OCI-LY7 (cell line): ENCODE measurements around the gene UCK1. TPM values are rescaled to one million over a fixed set of nuclear protein-coding genes. Genes with fewer than 3 reads are reported as not detected.

ENCODE experiments used
- BruUV-seq: library from RNA; stranded (reverse); fragments of 400-500 nt; replicated peaks from 2 replicates; lab custom pipeline; 2021; lab: Mats Ljungman, UMichigan
- CTCF ChIA-PET: fragments of 300-600 bp; sonication (Branson Sonifier 250); formaldehyde crosslinking; loops from one replicate; lab custom pipeline; 2022; ENCODE audit warnings: antibody characterized with exemption; ENCODE audit not compliant: unreplicated experiment; lab: Charles Lee
- POLR2A ChIA-PET: fragments of 300-600 bp; sonication (Branson Sonifier 250); formaldehyde crosslinking; loops from one replicate; lab custom pipeline; 2022; ENCODE audit warnings: antibody characterized with exemption; lab: Charles Lee
- DNase-seq: peaks from one replicate; pipeline ENCODE4 v3.0.0-alpha.2; 2015; ENCODE audit warnings: low spot score
- H2AFZ ChIP-seq: fragments of 200-600 bp; sonication (generic), shearing (Covaris generic); 2 replicates; pipeline ENCODE4 v1.6.1; 2014; ENCODE audit warnings: mild to moderate bottlenecking, antibody characterized with exemption, low read length, moderate library complexity
- H3K27ac ChIP-seq: fragments of 200-600 bp; sonication (generic); 2 replicates; pipeline ENCODE4 v1.5.1; 2014; ENCODE audit warnings: mixed run types, low read depth, mild to moderate bottlenecking, moderate library complexity, low read length, inconsistent platforms; ENCODE audit not compliant: poor library complexity, severe bottlenecking
- H3K36me3 ChIP-seq: fragments of 200-600 bp; sonication (generic); 2 replicates; pipeline ENCODE4 v1.6.1; 2014; ENCODE audit warnings: mild to moderate bottlenecking, antibody characterized with exemption, low read length, moderate library complexity, mixed read lengths; ENCODE audit not compliant: insufficient read depth
- H3K4me1 ChIP-seq: fragments of 200-600 bp; sonication (generic); 2 replicates; pipeline ENCODE4 v1.5.1; 2014; ENCODE audit warnings: mild to moderate bottlenecking, low read length; ENCODE audit not compliant: insufficient read depth, poor library complexity, severe bottlenecking
- H3K4me2 ChIP-seq: fragments of 200-600 bp; sonication (generic); 2 replicates; pipeline ENCODE4 v1.6.1; 2014; ENCODE audit warnings: mild to moderate bottlenecking, low read length
- H3K4me3 ChIP-seq: fragments of 200-600 bp; sonication (generic); 2 replicates; pipeline ENCODE4 v1.5.1; 2014; ENCODE audit warnings: mild to moderate bottlenecking, low read depth, low read length; ENCODE audit not compliant: poor library complexity, severe bottlenecking
- H3K79me2 ChIP-seq: fragments of 200-600 bp; sonication (generic); 2 replicates; pipeline ENCODE4 v1.6.1; 2016; ENCODE audit warnings: low read depth, mild to moderate bottlenecking, low read length, moderate library complexity, mixed read lengths; ENCODE audit not compliant: insufficient read depth
- H3K9me2 ChIP-seq: fragments of 200-600 bp; sonication (generic); 2 replicates; pipeline ENCODE4 v1.6.1; 2016; ENCODE audit warnings: mild to moderate bottlenecking, low read length, mixed read lengths; ENCODE audit not compliant: insufficient read depth
- H3K9me3 ChIP-seq: fragments of 200-600 bp; sonication (generic); 2 replicates; pipeline ENCODE4 v1.6.1; 2014; ENCODE audit warnings: mild to moderate bottlenecking, mixed run types, low read length, mixed read lengths
- H4K20me1 ChIP-seq: fragments of 200-600 bp; sonication (generic); 2 replicates; pipeline ENCODE4 v1.6.1; 2014; ENCODE audit warnings: mild to moderate bottlenecking, antibody characterized with exemption, low read length, moderate library complexity, mixed read lengths; ENCODE audit not compliant: insufficient read depth
- EZH2phosphoT487 ChIP-seq: fragments of 200-600 bp; sonication (generic); IDR thresholded peaks from 2 replicates; pipeline ENCODE4 v1.6.1; 2018; ENCODE audit warnings: low read depth, borderline replicate concordance, mild to moderate bottlenecking, mixed run types, antibody characterized with exemption, low read length, moderate library complexity, mixed read lengths
- intact Hi-C: fragments of 100-400 bp; cut with micrococcal nuclease; formaldehyde crosslinking; loops from one replicate; pipeline ENCODE4 v1.10.0; 2022; ENCODE audit not compliant: unreplicated experiment
- total RNA-seq, 2 experiments: library from RNA; depleted of rRNA in 1 of 2; stranded (reverse); fragments of >200 nt in 1 of 2; shearing (Covaris generic) in 1 of 2; gene quantifications; 2 replicates each; pipeline ENCODE4 v1.2.3, GENCODE V29; 2014 to 2022
- TF ChIP-seq, protein P1 (sequence below): fragments of 200-600 bp; sonication (generic); conservative IDR thresholded peaks from 2 replicates; pipeline ENCODE4 v1.5.1; 2014; ENCODE audit warnings: mild to moderate bottlenecking, antibody characterized with exemption, low read length, moderate library complexity, mixed read lengths

UCK1 gene
- total RNA-seq, 2 experiments from 2014 or later, result 25.9 to 29.0 TPM

DNA sequence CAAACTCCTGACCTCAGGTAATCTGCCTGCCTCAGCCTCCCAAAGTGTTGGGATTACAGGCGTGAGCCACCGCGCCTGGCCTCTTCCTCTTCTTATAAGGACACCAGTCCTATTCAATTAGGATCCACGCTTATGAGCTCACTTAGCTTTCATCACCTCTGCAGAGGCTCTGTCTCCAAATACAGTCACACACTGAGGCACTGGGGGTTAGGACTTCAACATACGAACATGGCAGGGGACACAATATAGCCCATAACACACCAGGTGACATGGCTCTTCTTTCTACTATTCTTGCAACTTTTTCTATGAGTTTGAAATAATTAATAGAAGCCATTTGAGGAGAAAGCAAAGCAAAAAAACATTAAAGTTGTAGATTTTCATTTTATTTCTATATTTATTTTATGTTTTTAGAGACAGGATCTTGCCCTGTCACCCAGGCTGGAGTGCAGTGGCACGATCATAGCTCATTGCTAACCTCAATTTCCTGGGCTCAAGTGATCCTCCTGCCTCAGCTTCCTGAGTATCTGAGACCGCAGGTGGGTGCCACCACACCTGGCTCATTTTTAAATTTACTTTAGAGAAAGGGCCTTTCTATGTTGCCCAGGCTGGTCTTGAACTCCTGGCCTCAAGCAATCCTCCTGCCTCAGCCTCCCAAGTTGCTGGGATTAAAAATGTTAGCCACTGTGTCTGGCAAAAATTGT is 8.3 kb upstream of the UCK1 start:
- H3K27ac ChIP-seq, result no peak overlapping the region

DNA sequence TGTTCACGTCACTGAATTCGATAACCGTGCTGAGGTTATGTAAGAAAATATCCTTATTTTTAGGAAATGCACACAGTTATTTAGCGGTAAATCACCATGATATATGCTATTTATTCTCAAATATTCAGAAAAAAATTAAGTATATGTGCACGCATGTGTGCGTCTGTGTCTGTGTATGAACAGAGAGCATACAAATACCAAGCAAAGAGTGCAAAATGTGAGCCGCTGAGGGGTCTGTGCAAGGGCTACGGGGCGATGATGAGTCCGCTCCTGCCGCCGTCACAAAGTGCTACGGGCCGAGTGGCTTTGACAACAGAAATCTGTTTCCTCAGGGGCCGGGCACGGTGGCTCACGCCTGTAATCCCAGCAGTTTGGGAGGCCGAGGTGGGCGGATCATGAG is 6.9 kb upstream of the UCK1 start:
- H4K20me1 ChIP-seq, result no peaks in the 10 kb centered on the region
- H3K9me3 ChIP-seq, result 0 out of 2 replicates have a peak, but pooled peaks cover 1% of the 10 kb centered on the region
- no peaks in the 10 kb centered on the region for H3K36me3 ChIP-seq
- intact Hi-C loops, result no loop called here
- BruUV-seq, result no TSS peak
- H3K4me3 ChIP-seq, result no peak overlapping the region
- no peaks in the 10 kb centered on the region for H3K4me1 ChIP-seq
- no peak overlapping the region for H2AFZ ChIP-seq
- no peak for DNase-seq
- ChIA-PET POLR2A (no interaction called here), CTCF (interaction anchor here (0.6 kb wide), 1 partner anchor 92 kb away, joined by 3 read pairs; no protein-coding TSS in a partner anchor)
- H3K27ac ChIP-seq, result no peak overlapping the region
- H3K4me2 ChIP-seq, result no peak overlapping the region
- no peaks in the 10 kb centered on the region for H3K9me2 ChIP-seq
- H3K79me2 ChIP-seq, result no peaks in the 10 kb centered on the region
- TF ChIP-seq EZH2phosphoT487, result no peak
- TF ChIP-seq, protein P1, sequence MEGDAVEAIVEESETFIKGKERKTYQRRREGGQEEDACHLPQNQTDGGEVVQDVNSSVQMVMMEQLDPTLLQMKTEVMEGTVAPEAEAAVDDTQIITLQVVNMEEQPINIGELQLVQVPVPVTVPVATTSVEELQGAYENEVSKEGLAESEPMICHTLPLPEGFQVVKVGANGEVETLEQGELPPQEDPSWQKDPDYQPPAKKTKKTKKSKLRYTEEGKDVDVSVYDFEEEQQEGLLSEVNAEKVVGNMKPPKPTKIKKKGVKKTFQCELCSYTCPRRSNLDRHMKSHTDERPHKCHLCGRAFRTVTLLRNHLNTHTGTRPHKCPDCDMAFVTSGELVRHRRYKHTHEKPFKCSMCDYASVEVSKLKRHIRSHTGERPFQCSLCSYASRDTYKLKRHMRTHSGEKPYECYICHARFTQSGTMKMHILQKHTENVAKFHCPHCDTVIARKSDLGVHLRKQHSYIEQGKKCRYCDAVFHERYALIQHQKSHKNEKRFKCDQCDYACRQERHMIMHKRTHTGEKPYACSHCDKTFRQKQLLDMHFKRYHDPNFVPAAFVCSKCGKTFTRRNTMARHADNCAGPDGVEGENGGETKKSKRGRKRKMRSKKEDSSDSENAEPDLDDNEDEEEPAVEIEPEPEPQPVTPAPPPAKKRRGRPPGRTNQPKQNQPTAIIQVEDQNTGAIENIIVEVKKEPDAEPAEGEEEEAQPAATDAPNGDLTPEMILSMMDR, result no peak

More for the DNA sequence above, 8.3 kb upstream of the UCK1 start:
- Histone ChIP-seq H4K20me1 (no peaks in the 10 kb centered on the region), H3K9me2 (no peaks in the 10 kb centered on the region), H3K36me3 (no peaks in the 10 kb centered on the region), H2AFZ (no peak overlapping the region), H3K4me1 (no peaks in the 10 kb centered on the region), H3K4me2 (no peak overlapping the region), H3K9me3 (peaks cover 9% of the 10 kb centered on the region; the same call in 1 of the 2 replicates), H3K79me2 (no peaks in the 10 kb centered on the region), H3K4me3 (no peak overlapping the region)
- CTCF ChIA-PET, result interaction anchor here (0.6 kb wide), 1 partner anchor 283 kb away, joined by 5 read pairs; no protein-coding TSS in a partner anchor
- POLR2A ChIA-PET, result interaction anchor here (0.6 kb wide), 1 partner anchor 214 kb away, joined by 3 read pairs; no protein-coding TSS in a partner anchor
- intact Hi-C loops, result no loop called here
- BruUV-seq, result no TSS peak
- TF ChIP-seq, protein P1, result no peak
- no peak for TF ChIP-seq EZH2phosphoT487
- no peak for DNase-seq

DNA sequence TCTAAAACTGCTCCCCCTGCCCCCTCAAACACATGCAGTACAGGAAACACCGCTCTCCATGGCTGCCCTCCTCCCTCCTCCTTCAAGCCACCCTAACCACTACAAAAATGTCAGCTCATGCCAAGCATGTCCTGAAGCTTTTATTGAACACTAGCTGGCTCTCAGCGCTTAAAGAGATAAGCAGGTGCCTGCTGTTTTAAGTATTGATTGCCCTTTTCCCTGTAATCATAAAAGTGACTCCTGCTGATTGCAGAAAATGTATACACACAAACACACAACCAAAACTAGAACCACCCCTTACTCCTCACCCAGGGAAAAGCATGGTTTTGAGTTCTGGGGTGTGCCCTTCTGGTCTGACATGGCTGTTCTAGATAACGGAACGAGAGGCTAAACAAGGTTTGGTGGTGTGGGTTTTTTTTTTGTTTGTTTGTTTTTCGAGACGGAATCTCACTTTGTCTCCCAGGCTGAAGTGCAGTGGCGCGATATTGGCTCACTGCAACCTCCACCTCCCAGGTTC is 3.7 kb upstream of the UCK1 start:
- Histone ChIP-seq H4K20me1 (no peaks in the 10 kb centered on the region), H3K4me3 (no peak overlapping the region), H2AFZ (no peak overlapping the region), H3K27ac (no peak overlapping the region), H3K9me3 (no peaks in the 10 kb centered on the region), H3K36me3 (no peaks in the 10 kb centered on the region), H3K4me2 (no peak overlapping the region), H3K9me2 (no peaks in the 10 kb centered on the region), H3K79me2 (no peaks in the 10 kb centered on the region; the same call in 1 of the 2 replicates), H3K4me1 (peaks cover 7% of the 10 kb centered on the region)
- no TSS peak for BruUV-seq
- ChIA-PET CTCF (no interaction called here), POLR2A (interaction anchor here (0.6 kb wide), 1 partner anchor 26 kb away, joined by 4 read pairs; no protein-coding TSS in a partner anchor)
- no peak for DNase-seq
- intact Hi-C loops, result no loop called here
- TF ChIP-seq, protein P1, result no peak
- no peak for TF ChIP-seq EZH2phosphoT487
